Measurements from ENCODE around the gene BLOC1S1.

DNA sequence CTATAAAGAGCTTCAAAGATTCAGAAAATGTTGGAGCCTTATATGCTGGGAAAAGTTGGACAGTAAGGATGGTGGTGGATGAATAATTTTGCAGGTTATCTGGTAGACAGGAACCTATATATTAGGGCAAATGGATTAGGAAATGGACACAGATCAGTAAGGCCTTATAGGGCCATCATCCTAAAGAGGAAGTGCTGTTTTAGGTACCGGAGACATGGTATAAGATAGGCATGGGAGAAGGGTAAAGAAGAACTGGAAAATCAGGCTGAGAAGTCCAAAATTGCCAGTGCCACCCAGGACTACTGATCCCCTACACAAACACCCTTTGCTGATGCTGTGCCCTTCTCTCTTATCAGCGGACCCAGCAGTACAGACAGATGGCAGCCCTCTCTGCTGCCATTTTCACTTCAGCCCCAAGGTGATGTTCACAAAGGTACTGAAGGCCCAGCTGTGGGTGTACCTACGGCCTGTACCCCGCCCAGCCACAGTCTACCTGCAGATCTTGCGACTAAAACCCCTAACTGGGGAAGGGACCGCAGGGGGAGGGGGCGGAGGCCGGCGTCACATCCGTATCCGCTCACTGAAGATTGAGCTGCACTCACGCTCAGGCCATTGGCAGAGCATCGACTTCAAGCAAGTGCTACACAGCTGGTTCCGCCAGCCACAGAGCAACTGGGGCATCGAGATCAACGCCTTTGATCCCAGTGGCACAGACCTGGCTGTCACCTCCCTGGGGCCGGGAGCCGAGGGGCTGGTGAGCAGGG is 32.6 kb downstream of the BLOC1S1 start:
- TF ChIP-seq, protein P1, sequence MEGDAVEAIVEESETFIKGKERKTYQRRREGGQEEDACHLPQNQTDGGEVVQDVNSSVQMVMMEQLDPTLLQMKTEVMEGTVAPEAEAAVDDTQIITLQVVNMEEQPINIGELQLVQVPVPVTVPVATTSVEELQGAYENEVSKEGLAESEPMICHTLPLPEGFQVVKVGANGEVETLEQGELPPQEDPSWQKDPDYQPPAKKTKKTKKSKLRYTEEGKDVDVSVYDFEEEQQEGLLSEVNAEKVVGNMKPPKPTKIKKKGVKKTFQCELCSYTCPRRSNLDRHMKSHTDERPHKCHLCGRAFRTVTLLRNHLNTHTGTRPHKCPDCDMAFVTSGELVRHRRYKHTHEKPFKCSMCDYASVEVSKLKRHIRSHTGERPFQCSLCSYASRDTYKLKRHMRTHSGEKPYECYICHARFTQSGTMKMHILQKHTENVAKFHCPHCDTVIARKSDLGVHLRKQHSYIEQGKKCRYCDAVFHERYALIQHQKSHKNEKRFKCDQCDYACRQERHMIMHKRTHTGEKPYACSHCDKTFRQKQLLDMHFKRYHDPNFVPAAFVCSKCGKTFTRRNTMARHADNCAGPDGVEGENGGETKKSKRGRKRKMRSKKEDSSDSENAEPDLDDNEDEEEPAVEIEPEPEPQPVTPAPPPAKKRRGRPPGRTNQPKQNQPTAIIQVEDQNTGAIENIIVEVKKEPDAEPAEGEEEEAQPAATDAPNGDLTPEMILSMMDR (IDR thresholded peaks at IDR 0.05), result no peak
- no peak for TF ChIP-seq POLR2A (IDR thresholded peaks at IDR 0.05)
